Measurements from ENCODE around the gene PRKCE. TPM values are rescaled to one million over a fixed set of nuclear protein-coding genes. Genes with fewer than 3 reads are reported as not detected.

Gene PRKCE
- polyA plus RNA-seq, 3 donors: 1.3 to 7.7 (median 2.3) TPM

DNA sequence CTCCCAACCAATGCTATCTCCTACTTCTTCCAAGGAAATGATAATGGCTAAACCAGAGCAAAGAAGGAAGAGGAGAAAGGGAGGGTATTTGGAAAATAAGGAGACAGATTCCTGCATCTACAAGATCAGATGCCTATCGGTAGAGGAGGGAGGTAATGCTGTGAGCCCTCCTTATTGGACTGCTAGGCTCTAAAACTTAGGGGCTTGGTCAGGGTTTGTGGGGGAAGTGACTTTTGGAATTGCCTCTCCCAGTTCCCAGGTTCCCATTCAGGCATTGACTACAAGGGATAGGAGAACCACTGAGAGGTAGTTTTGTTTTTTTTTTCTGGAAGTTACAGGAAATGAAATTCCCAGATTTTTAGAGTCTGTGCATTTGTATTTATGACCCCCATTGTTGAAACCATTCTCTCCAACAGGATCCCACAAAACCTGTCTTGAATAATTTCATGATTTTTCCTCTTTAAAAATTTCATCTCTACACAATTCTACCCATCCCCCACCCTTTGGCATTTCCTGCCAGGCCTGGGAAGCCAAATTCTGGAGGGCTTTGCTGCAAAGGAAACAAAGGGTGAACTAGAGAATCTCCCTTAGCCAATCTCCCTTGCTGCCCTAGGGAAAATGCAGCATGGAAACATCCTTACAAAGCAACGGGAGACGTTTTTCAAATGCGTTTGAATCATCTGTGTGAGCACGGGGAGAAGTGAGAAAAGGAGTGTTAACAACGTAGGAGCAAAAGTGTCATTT, 363.6 kb downstream of the PRKCE start:
- intact Hi-C loops (cut with micrococcal nuclease): loop anchor here (10.0 kb wide), 2 partner anchors 350 to 630 kb away; no protein-coding TSS in a partner anchor
- H3K4me3 ChIP-seq (replicated peaks in 1 of 3; ENCODE audit: low read depth in 2 of 3, low read length in 3 of 3): no peak overlapping the region
- H2AFZ ChIP-seq (ENCODE audit: insufficient read depth, low read depth, low read length, poor library complexity, severe bottlenecking): no peak overlapping the region
- H3K27ac ChIP-seq (ENCODE audit: low read depth in 1 of 2, low read length in 2 of 2): no peak overlapping the region
- no peaks in the 10 kb centered on the region for H4K20me1 ChIP-seq (ENCODE audit: insufficient read depth, low read length)
- 86% methylated on average over 1 of the region's 6 CpGs for WGBS (ENCODE audit: insufficient coverage)
- Mint-ChIP-seq H3K36me3 (peaks cover 42 to 52% of the 10 kb centered on the region in 2 donors), H3K4me1 (peaks cover 4% of the 10 kb centered on the region), H3K4me3 (no peak overlapping the region), H3K27me3 (ENCODE audit: low read depth in 3 of 3) (peaks cover 0 to 2% (median 0%) of the 10 kb centered on the region in 3 donors), H3K27ac (peak overlapping the region in 2 of 7 donors; percentile 5 to 63), H3K9me3 (no peaks in the 10 kb centered on the region)
- no peaks in the 10 kb centered on the region for H3K9me3 ChIP-seq (replicated peaks in 1 of 2; ENCODE audit: control insufficient read depth in 1 of 2, insufficient read depth in 1 of 2, low read length in 2 of 2)
- no peaks in the 10 kb centered on the region for H3K79me2 ChIP-seq (ENCODE audit: insufficient read depth, low read length)
- H3K4me2 ChIP-seq (replicated peaks; ENCODE audit: extremely low read depth, low read length, poor library complexity, severe bottlenecking): no peak overlapping the region
- no peak for TF ChIP-seq CTCF (IDR thresholded peaks at IDR 0.05)
- no peaks in the 10 kb centered on the region for H3K27me3 ChIP-seq (ENCODE audit: control insufficient read depth in 2 of 2, insufficient read depth in 2 of 2, low read length in 2 of 2)
- no peak overlapping the region for H3K9ac ChIP-seq (ENCODE audit: insufficient read depth, low read length, poor library complexity, severe bottlenecking)
- no peak for DNase-seq
- H3K36me3 ChIP-seq (replicated peaks in 1 of 2; ENCODE audit: control insufficient read depth in 1 of 2, insufficient read depth in 2 of 2, low read length in 2 of 2): peaks cover 0 to 56% of the 10 kb centered on the region in 2 donors
- no peaks in the 10 kb centered on the region for H3K4me1 ChIP-seq (ENCODE audit: control insufficient read depth in 1 of 2, insufficient read depth in 2 of 2, low read length in 2 of 2)

GRCh38 chr2:46015671-46016070, 364.2 kb downstream of the PRKCE start:
- no peaks in the 10 kb centered on the region for H3K27me3 ChIP-seq (ENCODE audit: control insufficient read depth in 2 of 2, insufficient read depth in 2 of 2, low read length in 2 of 2)
- no peak overlapping the region for H3K4me2 ChIP-seq (replicated peaks; ENCODE audit: extremely low read depth, low read length, poor library complexity, severe bottlenecking)
- H3K4me3 ChIP-seq (replicated peaks in 1 of 3; ENCODE audit: low read depth in 2 of 3, low read length in 3 of 3): no peak overlapping the region
- Mint-ChIP-seq H3K9me3 (no peaks in the 10 kb centered on the region), H3K4me1 (peaks cover 4% of the 10 kb centered on the region), H3K36me3 (peaks cover 42 to 53% of the 10 kb centered on the region in 2 donors), H3K27me3 (ENCODE audit: low read depth in 3 of 3) (peaks cover 0 to 2% (median 0%) of the 10 kb centered on the region in 3 donors), H3K4me3 (no peak overlapping the region), H3K27ac (no peak overlapping the region)
- no peak for TF ChIP-seq CTCF (IDR thresholded peaks at IDR 0.05)
- no peak for DNase-seq
- no peaks in the 10 kb centered on the region for H3K4me1 ChIP-seq (ENCODE audit: control insufficient read depth in 1 of 2, insufficient read depth in 2 of 2, low read length in 2 of 2)
- WGBS (ENCODE audit: insufficient coverage): 97% methylated on average over 5 of the region's 7 CpGs
- no peak overlapping the region for H3K27ac ChIP-seq (ENCODE audit: low read depth in 1 of 2, low read length in 2 of 2)
- no peaks in the 10 kb centered on the region for H4K20me1 ChIP-seq (ENCODE audit: insufficient read depth, low read length)
- H3K36me3 ChIP-seq (replicated peaks in 1 of 2; ENCODE audit: control insufficient read depth in 1 of 2, insufficient read depth in 2 of 2, low read length in 2 of 2): peaks cover 0 to 50% of the 10 kb centered on the region in 2 donors
- intact Hi-C loops (cut with micrococcal nuclease): loop anchor here (10.0 kb wide), 2 partner anchors 349 to 629 kb away; no protein-coding TSS in a partner anchor
- no peaks in the 10 kb centered on the region for H3K79me2 ChIP-seq (ENCODE audit: insufficient read depth, low read length)
- H3K9me3 ChIP-seq (replicated peaks in 1 of 2; ENCODE audit: control insufficient read depth in 1 of 2, insufficient read depth in 1 of 2, low read length in 2 of 2): no peaks in the 10 kb centered on the region
- H3K9ac ChIP-seq (ENCODE audit: insufficient read depth, low read length, poor library complexity, severe bottlenecking): no peak overlapping the region
- no peak overlapping the region for H2AFZ ChIP-seq (ENCODE audit: insufficient read depth, low read depth, low read length, poor library complexity, severe bottlenecking)
